Endothelial cell of umbilical vein (primary cell): ENCODE results near the gene AKT1.

Experiments used
- EZH2 ChIP-seq: IDR thresholded peaks from 2 replicates; pipeline ENCODE4 v1.6.1; 2012; ENCODE audit warnings: borderline replicate concordance, low read depth, mild to moderate bottlenecking, moderate library complexity, low read length, inconsistent platforms; ENCODE audit not compliant: severe bottlenecking
- TF ChIP-seq, protein P1 (sequence below), 2 donors: IDR thresholded peaks; 1 replicate in 1 of 2; 2 replicates in 1 of 2; pipeline ENCODE4 v1.5.1; 2011; ENCODE audit warnings: low read length in 2 of 2, mild to moderate bottlenecking in 2 of 2, moderate library complexity in 2 of 2, control low read depth in 1 of 2, inconsistent platforms in 1 of 2, low read depth in 1 of 2; ENCODE audit not compliant: insufficient read depth in 1 of 2; ENCODE audit errors: extremely low read depth in 1 of 2
- TF ChIP-seq, protein P2 (sequence below): IDR thresholded peaks from 2 replicates; pipeline ENCODE4 v1.6.1; 2011; ENCODE audit not compliant: insufficient read depth, insufficient read length

DNA sequence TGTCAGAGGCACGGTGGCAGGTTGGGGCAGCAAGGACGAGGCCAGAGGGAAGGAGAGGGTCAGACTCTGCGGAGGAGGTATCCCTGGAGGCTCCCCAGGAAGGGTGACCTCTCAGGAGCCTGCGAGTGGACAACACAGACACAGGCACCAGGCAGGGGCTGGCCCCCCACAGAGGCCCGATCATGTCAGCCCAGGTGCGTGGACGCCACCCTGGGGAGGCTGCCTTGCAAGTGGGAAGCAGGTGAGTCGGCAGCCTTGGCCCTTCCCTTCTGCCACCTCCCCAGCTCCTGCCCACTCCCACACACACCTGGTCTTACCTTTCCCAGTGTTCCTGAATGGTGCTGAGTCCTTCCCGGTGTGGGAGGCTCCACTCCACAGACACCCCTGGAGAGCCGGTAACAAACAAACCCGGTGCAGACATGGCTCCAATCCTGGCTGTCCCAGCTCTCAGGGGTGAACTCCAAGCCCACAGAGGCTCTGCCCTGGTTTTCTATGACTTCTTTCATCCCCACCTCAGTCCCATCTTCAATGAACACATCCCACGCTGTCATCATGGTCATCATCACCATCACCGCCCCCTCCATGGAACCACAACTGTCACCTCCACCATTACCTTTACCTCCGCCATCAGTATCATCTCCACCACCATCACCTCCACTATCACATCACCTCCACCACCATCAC lies 10.5 kb upstream of the AKT1 start:
- TF ChIP-seq, protein P1, sequence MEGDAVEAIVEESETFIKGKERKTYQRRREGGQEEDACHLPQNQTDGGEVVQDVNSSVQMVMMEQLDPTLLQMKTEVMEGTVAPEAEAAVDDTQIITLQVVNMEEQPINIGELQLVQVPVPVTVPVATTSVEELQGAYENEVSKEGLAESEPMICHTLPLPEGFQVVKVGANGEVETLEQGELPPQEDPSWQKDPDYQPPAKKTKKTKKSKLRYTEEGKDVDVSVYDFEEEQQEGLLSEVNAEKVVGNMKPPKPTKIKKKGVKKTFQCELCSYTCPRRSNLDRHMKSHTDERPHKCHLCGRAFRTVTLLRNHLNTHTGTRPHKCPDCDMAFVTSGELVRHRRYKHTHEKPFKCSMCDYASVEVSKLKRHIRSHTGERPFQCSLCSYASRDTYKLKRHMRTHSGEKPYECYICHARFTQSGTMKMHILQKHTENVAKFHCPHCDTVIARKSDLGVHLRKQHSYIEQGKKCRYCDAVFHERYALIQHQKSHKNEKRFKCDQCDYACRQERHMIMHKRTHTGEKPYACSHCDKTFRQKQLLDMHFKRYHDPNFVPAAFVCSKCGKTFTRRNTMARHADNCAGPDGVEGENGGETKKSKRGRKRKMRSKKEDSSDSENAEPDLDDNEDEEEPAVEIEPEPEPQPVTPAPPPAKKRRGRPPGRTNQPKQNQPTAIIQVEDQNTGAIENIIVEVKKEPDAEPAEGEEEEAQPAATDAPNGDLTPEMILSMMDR (IDR thresholded peaks at IDR 0.05; ENCODE audit: extremely low read depth in 1 of 2, insufficient read depth in 1 of 2, low read depth in 1 of 2, low read length in 2 of 2): no peak
- TF ChIP-seq EZH2: no peak
- TF ChIP-seq, protein P2, sequence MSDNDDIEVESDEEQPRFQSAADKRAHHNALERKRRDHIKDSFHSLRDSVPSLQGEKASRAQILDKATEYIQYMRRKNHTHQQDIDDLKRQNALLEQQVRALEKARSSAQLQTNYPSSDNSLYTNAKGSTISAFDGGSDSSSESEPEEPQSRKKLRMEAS: no peak
